ENCODE data around the gene CDK8.

- TF ChIP-seq CTCF (IDR thresholded peaks at IDR 0.05) (no peak), POLR2A (IDR thresholded peaks at IDR 0.05) (no peak), POLR2AphosphoS5 (IDR thresholded peaks at IDR 0.05) (no peak)
Observed at GRCh38 chr13:26325876-26326275, 71.9 kb downstream of the CDK8 start.
